Peyer's patch (tissue), 4 donors: ENCODE measurements around the gene RBMXL3. TPM values are rescaled to one million over a fixed set of nuclear protein-coding genes. Genes with fewer than 3 reads are reported as not detected.

ENCODE experiments used
- DNase-seq, 3 donors: peaks; one replicate each; pipeline ENCODE4 v3.0.0-alpha.2; 2017 to 2019
- H3K27ac ChIP-seq, 4 donors: fragments of 200-600 bp; sonication (generic); one replicate each; pipeline ENCODE4 v1.5.1; 2016 to 2019
- H3K27me3 ChIP-seq, 2 donors: fragments of 200-600 bp; sonication (generic); one replicate each; pipeline ENCODE4 v1.5.1; 2019
- H3K36me3 ChIP-seq, 3 donors: fragments of 200-600 bp; sonication (generic); one replicate each; pipeline ENCODE4 v1.5.1; 2016 to 2019
- H3K4me1 ChIP-seq, 4 donors: fragments of 200-600 bp; sonication (generic); one replicate each; pipeline ENCODE4 v1.5.1; 2016 to 2019
- H3K4me3 ChIP-seq, 4 donors: fragments of 200-600 bp; sonication (generic); 1 replicate in 3 of 4; 2 replicates in 1 of 4; pipeline ENCODE4 v1.5.1; 2016 to 2019; ENCODE audit warnings: mild to moderate bottlenecking in 1 of 4
- H3K9me3 ChIP-seq, 4 donors: fragments of 200-600 bp; sonication (generic); one replicate each; pipeline ENCODE4 v1.5.1; 2016 to 2019; ENCODE audit warnings: mild to moderate bottlenecking in 1 of 4
- CTCF ChIP-seq, 6 experiments: fragments of 450-650 bp in 4 of 6; fragments of 200-600 bp in 2 of 6; sonication (generic) in 1 of 6; IDR thresholded peaks; one replicate each; pipeline ENCODE4 v1.5.1; 2017 to 2019; ENCODE audit warnings: antibody characterized with exemption in 6 of 6, mild to moderate bottlenecking in 3 of 6, moderate library complexity in 1 of 6
- POLR2A ChIP-seq, 2 donors: fragments of 450-650 bp; IDR thresholded peaks; one replicate each; pipeline ENCODE4 v1.5.1; 2017; ENCODE audit warnings: antibody characterized with exemption in 2 of 2, mild to moderate bottlenecking in 2 of 2, moderate library complexity in 2 of 2
- total RNA-seq, 4 donors: library from RNA; depleted of rRNA; stranded (reverse); fragments of >200 nt; gene quantifications; one replicate each; pipeline ENCODE4 v1.1.0, GENCODE V29; 2016

Gene RBMXL3
- total RNA-seq, 4 donors from 2014 or later, result not detected

GRCh38 chrX:115229337-115230003, 40.3 kb downstream of the RBMXL3 start:
- DNase-seq, result no peak
- H3K9me3 ChIP-seq, result no peaks in the 10 kb centered on the region
- no peak overlapping the region for H3K4me3 ChIP-seq
- H3K27me3 ChIP-seq, result no peaks in the 10 kb centered on the region
- no peaks in the 10 kb centered on the region for H3K36me3 ChIP-seq
- TF ChIP-seq POLR2A (IDR thresholded peaks at IDR 0.05) (no peak), CTCF (IDR thresholded peaks at IDR 0.05) (no peak)
- no peaks in the 10 kb centered on the region for H3K4me1 ChIP-seq
- no peak overlapping the region for H3K27ac ChIP-seq

- no peaks in the 10 kb centered on the region for H3K36me3 ChIP-seq
- no peak for TF ChIP-seq CTCF (IDR thresholded peaks at IDR 0.05)
- H3K27me3 ChIP-seq, result no peaks in the 10 kb centered on the region
- no peaks in the 10 kb centered on the region for H3K4me1 ChIP-seq
- DNase-seq, result no peak
- peak overlapping the region; percentile 19 to 51 (median 34) for H3K4me3 ChIP-seq
- H3K27ac ChIP-seq, result peak overlapping the region in 2 of 4 donors; percentile 59 to 70
- no peaks in the 10 kb centered on the region for H3K9me3 ChIP-seq
These were observed 43.8 kb downstream of the RBMXL3 start for GRCh38 chrX:115232933-115233496.

- Histone ChIP-seq H3K9me3 (no peaks in the 10 kb centered on the region), H3K27ac (peak within 1 kb of the TSS in 3 of 4 donors; percentile 19 to 70 (median 59)), H3K27me3 (no peaks in the 10 kb centered on the region), H3K4me1 (no peaks in the 10 kb centered on the region), H3K36me3 (no peaks in the 10 kb centered on the region), H3K4me3 (peak within 1 kb of the TSS; percentile 19 to 51 (median 34))
- DNase-seq, result peak in 1 of 3 donors; percentile 25
- TF ChIP-seq POLR2A (IDR thresholded peaks at IDR 0.05) (no peak), CTCF (IDR thresholded peaks at IDR 0.05) (no peak)
These were observed 44.6 kb downstream of the RBMXL3 start, which contains the start of gene LRCH2 for GRCh38 chrX:115233497-115234455. LRCH2 (minus strand) TSS chrX:115234096; CDS start chrX:115234041, 55 bp downstream.

GRCh38 chrX:115234461-115234860, 45.3 kb downstream of the RBMXL3 start:
- Histone ChIP-seq H3K36me3 (no peaks in the 10 kb centered on the region), H3K9me3 (no peaks in the 10 kb centered on the region), H3K4me3 (peak overlapping the region in 1 of 4 donors; percentile 51), H3K27ac (peak overlapping the region in 1 of 4 donors; percentile 59), H3K27me3 (no peaks in the 10 kb centered on the region), H3K4me1 (no peaks in the 10 kb centered on the region)
- no peak for TF ChIP-seq CTCF (IDR thresholded peaks at IDR 0.05)
- no peak for TF ChIP-seq POLR2A (IDR thresholded peaks at IDR 0.05)
- DNase-seq, result no peak

- no peak for DNase-seq
- peak overlapping the region in 1 of 4 donors; percentile 48 for H3K27ac ChIP-seq
- no peaks in the 10 kb centered on the region for H3K9me3 ChIP-seq
- TF ChIP-seq CTCF (IDR thresholded peaks at IDR 0.05) (no peak), POLR2A (IDR thresholded peaks at IDR 0.05) (no peak)
- no peaks in the 10 kb centered on the region for H3K36me3 ChIP-seq
- no peaks in the 10 kb centered on the region for H3K27me3 ChIP-seq
- no peaks in the 10 kb centered on the region for H3K4me1 ChIP-seq
- no peak overlapping the region for H3K4me3 ChIP-seq
These were observed 47.4 kb downstream of the RBMXL3 start for GRCh38 chrX:115236560-115236959.
